T-helper 1 cell treated with Interleukin-12 subunit alpha and Interleukin-12 subunit beta and Interleukin-4 antibody, amounts not matched to agents 30 ng/mL and 1 ng/mL, for 36 hours (primary cell): ENCODE data around the gene NPR3. TPM values are rescaled to one million over a fixed set of nuclear protein-coding genes. Genes with fewer than 3 reads are reported as not detected.

ENCODE experiments used
- intact Hi-C: fragments of 100-400 bp; cut with micrococcal nuclease; formaldehyde crosslinking; loops from one replicate; pipeline ENCODE4 v1.15.1; 2024
- total RNA-seq: library from RNA; stranded (reverse); gene quantifications from 2 replicates; pipeline ENCODE4 v1.2.3, GENCODE V29; 2022

Gene NPR3
- total RNA-seq, 1 donor from 2014 or later, result not detected

DNA sequence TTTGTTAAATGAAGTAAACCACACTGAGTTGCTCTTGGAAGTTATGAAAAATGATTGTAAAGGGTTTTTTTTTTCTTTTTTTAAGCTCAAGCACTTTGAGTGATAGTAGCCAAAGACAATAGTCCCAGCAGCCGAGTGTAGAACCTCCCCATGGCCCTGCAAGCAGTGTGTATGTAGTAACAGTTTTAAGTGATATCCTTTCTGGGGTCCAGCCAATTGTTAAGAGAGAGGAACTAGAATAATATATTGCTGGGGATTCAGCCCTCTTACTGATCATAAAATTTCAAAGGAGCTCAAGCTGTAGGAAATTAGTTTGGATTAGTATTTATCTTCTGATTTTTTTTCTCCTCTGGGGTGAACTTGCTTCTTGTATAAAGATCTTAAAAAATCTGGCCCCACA lies 43.2 kb downstream of the NPR3 start:
- intact Hi-C loops, result no loop called here

DNA sequence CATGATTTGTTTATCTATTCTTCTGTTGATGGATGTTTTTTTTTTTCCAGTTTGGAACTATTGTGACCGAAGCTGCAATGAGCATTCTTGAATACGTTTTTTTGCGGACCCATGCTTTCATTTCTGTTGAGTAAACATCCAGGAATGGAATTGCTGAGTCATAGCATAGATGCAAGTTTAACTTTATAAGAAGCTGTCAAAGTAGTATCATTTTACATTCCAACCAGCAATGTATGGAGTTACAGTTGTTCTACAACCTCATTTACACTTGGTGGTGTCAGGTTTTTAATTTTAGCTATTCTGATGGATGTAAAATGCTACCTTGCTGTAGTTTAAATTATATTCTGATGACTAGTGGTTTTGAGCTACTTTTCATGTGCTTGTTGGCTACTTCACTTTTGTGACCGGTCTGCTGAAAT lies 49.0 kb downstream of the NPR3 start:
- intact Hi-C loops, result no loop called here

- intact Hi-C loops, result no loop called here
Observed at GRCh38 chr5:32765266-32765665, 54.1 kb downstream of the NPR3 start.

DNA sequence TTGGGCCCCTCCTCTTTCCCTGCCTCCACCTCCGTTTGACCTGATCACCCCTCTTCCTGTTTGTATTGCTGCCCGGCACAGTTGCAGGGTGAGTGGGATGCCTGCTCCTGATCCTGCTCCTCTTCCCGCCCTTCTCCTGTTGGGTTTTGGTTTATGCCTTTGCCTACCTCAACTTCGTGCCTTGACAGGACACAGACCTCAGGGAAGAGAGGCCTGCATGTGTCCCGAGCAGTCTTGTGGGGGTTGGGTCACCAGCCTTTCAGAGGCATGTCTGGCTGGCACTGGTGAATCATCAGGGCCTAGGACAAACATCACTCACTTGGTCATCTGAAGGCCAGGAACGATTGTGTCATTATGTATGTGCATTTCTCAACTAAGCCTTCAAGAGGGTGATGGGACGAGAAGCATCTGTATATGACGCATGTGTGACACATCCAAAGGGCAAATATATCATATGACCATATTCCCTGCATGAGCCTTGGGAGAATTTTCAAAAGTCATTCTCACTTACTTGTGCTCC lies 56.9 kb downstream of the NPR3 start:
- intact Hi-C loops, result no loop called here

DNA sequence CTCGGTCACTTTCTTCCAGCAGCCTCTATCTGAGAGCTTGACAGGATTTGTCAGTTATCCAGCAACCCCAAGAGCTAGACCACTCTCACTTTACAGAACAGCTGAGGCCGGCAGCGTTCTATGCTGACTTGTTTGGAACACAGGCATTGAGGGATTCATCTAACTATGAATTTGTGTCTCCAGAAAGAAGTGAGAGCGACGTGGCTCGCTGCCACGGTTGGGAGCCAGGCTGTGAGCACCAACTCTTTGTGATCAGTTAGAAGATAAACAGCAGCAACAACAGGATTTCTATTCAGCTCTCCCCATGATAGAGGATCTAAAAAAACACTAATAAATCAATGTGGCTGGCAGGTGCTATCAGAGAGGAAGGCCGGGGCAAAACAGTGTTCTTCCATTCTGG lies 58.6 kb downstream of the NPR3 start:
- intact Hi-C loops, result no loop called here

GRCh38 chr5:32770444-32770843 lies 59.3 kb downstream of the NPR3 start:
- intact Hi-C loops, result no loop called here

DNA sequence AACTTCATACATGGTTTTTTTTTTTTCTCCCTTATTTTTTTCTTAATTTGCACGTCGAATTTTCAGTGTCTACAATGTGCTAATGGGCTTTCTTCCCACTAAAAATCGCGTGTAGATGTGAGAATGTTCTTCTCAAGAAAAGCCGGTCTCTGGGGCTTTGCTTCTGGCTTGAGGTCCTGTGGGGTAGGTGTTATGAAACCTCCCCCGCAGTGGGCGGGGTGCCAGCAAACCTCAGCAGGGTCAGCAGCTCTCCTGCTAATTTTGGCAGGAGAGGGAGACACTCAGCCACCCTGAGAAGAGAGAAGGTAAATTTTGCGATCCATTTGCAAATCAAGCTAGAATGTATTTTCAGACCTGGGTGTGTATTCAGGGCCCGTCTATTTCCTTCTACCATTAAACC lies 59.9 kb downstream of the NPR3 start:
- intact Hi-C loops, result no loop called here

DNA sequence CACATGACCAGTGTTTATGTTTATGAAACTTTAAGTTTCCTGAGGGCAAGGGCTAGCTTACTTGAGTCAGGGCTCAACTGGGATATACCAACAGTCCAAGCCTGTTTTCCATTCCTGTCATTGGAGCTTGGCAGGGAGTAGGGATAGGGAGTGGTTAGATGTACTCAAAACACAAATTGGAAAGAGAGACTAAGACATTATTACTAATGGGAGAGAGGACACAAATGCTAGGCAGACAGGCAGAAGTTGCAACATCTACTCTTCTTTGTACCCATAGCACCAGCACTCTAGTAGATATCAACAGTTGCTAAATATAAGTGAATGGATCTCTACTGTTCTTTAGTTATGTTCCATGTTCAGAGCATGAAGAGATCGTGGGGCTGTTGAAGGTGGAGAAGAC lies 62.8 kb downstream of the NPR3 start:
- intact Hi-C loops, result no loop called here

DNA sequence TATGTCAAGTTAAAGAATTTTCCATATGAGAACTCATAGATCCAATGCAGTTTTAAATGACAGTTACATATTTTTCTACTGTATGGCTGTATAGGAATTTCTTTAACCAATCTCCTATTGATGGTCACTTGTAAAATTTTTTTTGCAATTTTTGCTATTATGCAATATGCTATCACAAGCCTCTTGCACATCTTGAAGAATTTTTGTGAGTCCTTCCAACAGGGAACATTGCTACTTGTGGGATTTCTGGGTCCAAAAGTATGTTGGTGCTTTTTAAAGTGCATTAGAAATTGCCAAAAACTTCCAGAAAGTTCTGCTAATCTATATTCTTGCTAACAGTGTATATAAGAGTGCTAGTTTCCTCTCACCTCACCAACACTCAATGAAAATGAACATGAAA lies 65.1 kb downstream of the NPR3 start:
- intact Hi-C loops, result no loop called here

- intact Hi-C loops, result no loop called here
Observed at GRCh38 chr5:32777222-32777621, 66.1 kb downstream of the NPR3 start.

DNA sequence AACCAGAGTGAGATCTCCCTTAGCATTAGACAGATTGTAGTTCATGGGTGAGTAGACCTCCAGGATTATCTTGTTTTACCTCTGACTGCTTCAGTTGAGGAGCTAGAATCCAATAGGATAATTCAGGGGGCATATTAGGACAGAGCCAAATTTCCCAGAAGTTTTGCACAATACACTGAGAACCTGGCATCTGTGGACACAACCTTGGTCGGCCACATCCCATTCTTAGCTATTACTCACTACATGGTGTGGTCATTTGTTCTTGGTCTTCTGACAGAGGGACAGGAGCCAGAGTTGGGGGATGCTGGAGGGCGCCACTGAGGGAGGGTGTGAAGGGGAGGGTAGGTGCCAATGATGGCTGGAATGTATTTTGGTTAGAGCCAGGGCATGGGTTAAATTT lies 66.6 kb downstream of the NPR3 start:
- intact Hi-C loops, result no loop called here

- intact Hi-C loops, result no loop called here
Observed at GRCh38 chr5:32778403-32778802, 67.3 kb downstream of the NPR3 start.

- intact Hi-C loops, result no loop called here
Observed at GRCh38 chr5:32779754-32780415, 68.8 kb downstream of the NPR3 start.

- intact Hi-C loops, result no loop called here
Observed at GRCh38 chr5:32780508-32780919, 69.4 kb downstream of the NPR3 start.

- intact Hi-C loops, result no loop called here
Observed at GRCh38 chr5:32783661-32784060, 72.5 kb downstream of the NPR3 start.

DNA sequence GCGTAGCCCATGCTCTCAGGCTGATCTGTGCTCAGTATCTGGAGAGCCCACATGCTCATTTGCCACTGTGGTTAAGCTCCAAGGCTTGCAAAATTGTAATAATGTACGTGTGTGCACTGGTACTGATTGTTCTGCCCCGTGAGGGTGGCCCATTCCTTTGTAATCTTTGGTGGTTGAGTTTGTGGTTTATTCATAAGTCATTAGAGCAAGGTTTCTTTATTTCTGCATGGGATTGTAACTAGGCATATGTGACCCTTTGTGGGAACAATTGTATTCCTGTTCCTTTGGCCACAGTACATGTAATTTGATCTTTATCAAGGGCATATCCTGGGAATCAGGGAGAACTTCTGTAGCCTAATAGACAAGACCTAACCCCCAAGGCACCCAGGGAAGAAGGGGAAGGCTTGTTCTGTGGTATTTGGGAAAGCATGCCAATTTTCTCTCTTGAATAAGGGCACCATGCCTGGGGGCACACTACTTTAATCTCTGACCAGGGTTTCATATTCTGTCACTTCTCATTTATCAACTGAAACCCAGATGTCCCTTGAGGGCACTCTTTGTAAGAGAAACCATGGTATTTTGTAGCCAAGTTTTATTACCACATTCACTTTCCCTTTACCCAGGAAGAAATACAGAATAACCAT lies 74.6 kb downstream of the NPR3 start:
- intact Hi-C loops, result no loop called here

- intact Hi-C loops, result no loop called here
Observed at GRCh38 chr5:32786311-32786710, 75.2 kb downstream of the NPR3 start.

GRCh38 chr5:32790411-32790951 lies 79.4 kb downstream of the NPR3 start:
- intact Hi-C loops, result no loop called here

- intact Hi-C loops, result no loop called here
Observed at GRCh38 chr5:32791536-32792243, 80.6 kb downstream of the NPR3 start.

DNA sequence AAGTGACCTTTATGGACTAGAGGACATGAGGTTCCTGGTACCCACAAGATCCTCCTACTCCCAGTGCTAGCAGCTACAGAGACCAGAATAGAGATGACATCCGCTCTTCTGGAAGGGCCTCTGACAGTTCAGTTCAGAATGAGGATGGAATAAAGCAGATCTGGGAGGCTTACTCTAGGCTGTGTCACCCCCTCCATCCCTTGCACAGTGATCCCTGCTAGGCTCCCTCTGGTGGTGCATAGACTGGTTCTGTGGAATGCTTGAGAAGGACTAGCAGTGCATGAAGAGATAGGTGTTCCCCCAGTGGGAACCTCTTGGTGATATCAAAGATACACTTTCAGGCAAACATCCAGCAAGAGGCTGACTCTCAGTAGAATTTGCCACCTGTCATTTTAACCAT lies 83.0 kb downstream of the NPR3 start:
- intact Hi-C loops, result no loop called here

GRCh38 chr5:32802764-32803163 lies 91.6 kb downstream of the NPR3 start:
- intact Hi-C loops, result no loop called here

GRCh38 chr5:32803656-32804055 lies 92.5 kb downstream of the NPR3 start:
- intact Hi-C loops, result no loop called here
